ENCODE data around the gene ATG2A.

The ATG2A gene

GRCh38 chr11:64902102-64902900, 14.7 kb downstream of the ATG2A start:
- no peak for DNase-seq (ENCODE audit: low read depth, low spot score)

- no peak for DNase-seq (ENCODE audit: low read depth, low spot score)
These were observed 16.2 kb downstream of the ATG2A start for GRCh38 chr11:64900774-64901173.

GRCh38 chr11:64900263-64900678, 16.7 kb downstream of the ATG2A start:
- no peak for DNase-seq (ENCODE audit: low read depth, low spot score)

- no peak for DNase-seq (ENCODE audit: low read depth, low spot score)
These were observed 18.5 kb downstream of the ATG2A start for GRCh38 chr11:64898541-64898940.

- DNase-seq (ENCODE audit: low read depth, low spot score), result no peak
These were observed 18.9 kb downstream of the ATG2A start for GRCh38 chr11:64898076-64898445.

GRCh38 chr11:64897381-64898075, 19.5 kb downstream of the ATG2A start:
- no peak for DNase-seq (ENCODE audit: low read depth, low spot score)

GRCh38 chr11:64896448-64897022, 20.5 kb downstream of the ATG2A start:
- no peak for DNase-seq (ENCODE audit: low read depth, low spot score)

GRCh38 chr11:64894812-64895452, 22.1 kb downstream of the ATG2A start:
- DNase-seq (ENCODE audit: low read depth, low spot score), result no peak

GRCh38 chr11:64894070-64894811, 22.8 kb downstream of the ATG2A start:
- no peak for DNase-seq (ENCODE audit: low read depth, low spot score)

- no peak for DNase-seq (ENCODE audit: low read depth, low spot score)
These were observed 23.6 kb downstream of the ATG2A start for GRCh38 chr11:64893194-64894069.

GRCh38 chr11:64892838-64893193, 24.2 kb downstream of the ATG2A start:
- no peak for DNase-seq (ENCODE audit: low read depth, low spot score)

- DNase-seq (ENCODE audit: low read depth, low spot score), result no peak
These were observed 24.6 kb downstream of the ATG2A start for GRCh38 chr11:64892411-64892831.

GRCh38 chr11:64891880-64892279, 25.1 kb downstream of the ATG2A start:
- no peak for DNase-seq (ENCODE audit: low read depth, low spot score)

- DNase-seq (ENCODE audit: low read depth, low spot score), result no peak
These were observed 25.7 kb downstream of the ATG2A start for GRCh38 chr11:64891215-64891848.

GRCh38 chr11:64890522-64890939, 26.5 kb downstream of the ATG2A start:
- DNase-seq (ENCODE audit: low read depth, low spot score), result no peak

GRCh38 chr11:64888729-64889511, 28.1 kb downstream of the ATG2A start:
- DNase-seq (ENCODE audit: low read depth, low spot score), result no peak

GRCh38 chr11:64888406-64888728, 28.6 kb downstream of the ATG2A start:
- no peak for DNase-seq (ENCODE audit: low read depth, low spot score)

- DNase-seq (ENCODE audit: low read depth, low spot score), result no peak
These were observed 29.1 kb downstream of the ATG2A start for GRCh38 chr11:64887757-64888405.

- DNase-seq (ENCODE audit: low read depth, low spot score), result no peak
These were observed 29.7 kb downstream of the ATG2A start for GRCh38 chr11:64887234-64887756.
